IPS-15b (cell line): ENCODE measurements around the gene THRAP3.

Source experiments
- H3K27me3 ChIP-seq: one replicate; pipeline ENCODE4 v1.6.1; 2013; ENCODE audit warnings: low read length; ENCODE audit not compliant: control insufficient read depth, insufficient read depth
- H3K36me3 ChIP-seq: one replicate; pipeline ENCODE4 v1.6.1; 2013; ENCODE audit warnings: low read length; ENCODE audit not compliant: control insufficient read depth, insufficient read depth
- H3K4me1 ChIP-seq: one replicate; pipeline ENCODE4 v1.6.1; 2013; ENCODE audit warnings: mild to moderate bottlenecking, low read length; ENCODE audit not compliant: control insufficient read depth, insufficient read depth
- H3K4me3 ChIP-seq: one replicate; pipeline ENCODE4 v1.5.1; 2013; ENCODE audit warnings: low read depth, low read length
- H3K9ac ChIP-seq: one replicate; pipeline ENCODE4 v1.6.1; 2013; ENCODE audit warnings: low read depth, mild to moderate bottlenecking, low read length
- H3K9me3 ChIP-seq: one replicate; pipeline ENCODE4 v1.6.1; 2013; ENCODE audit warnings: mild to moderate bottlenecking, low read length; ENCODE audit not compliant: control insufficient read depth, insufficient read depth

Gene THRAP3

GRCh38 chr1:36327421-36328087 is 103.3 kb downstream of the THRAP3 start:
- Histone ChIP-seq H3K9me3 (no peaks in the 10 kb centered on the region), H3K36me3 (no peaks in the 10 kb centered on the region), H3K4me1 (no peaks in the 10 kb centered on the region), H3K4me3 (no peak overlapping the region), H3K27me3 (peaks cover 27% of the 10 kb centered on the region), H3K9ac (no peak overlapping the region)

GRCh38 chr1:36328088-36328480 is 103.8 kb downstream of the THRAP3 start:
- no peak overlapping the region for H3K9ac ChIP-seq
- no peaks in the 10 kb centered on the region for H3K4me1 ChIP-seq
- no peaks in the 10 kb centered on the region for H3K9me3 ChIP-seq
- no peak overlapping the region for H3K4me3 ChIP-seq
- peaks cover 27% of the 10 kb centered on the region for H3K27me3 ChIP-seq
- no peaks in the 10 kb centered on the region for H3K36me3 ChIP-seq

GRCh38 chr1:36328713-36329112 is 104.5 kb downstream of the THRAP3 start:
- peaks cover 26% of the 10 kb centered on the region for H3K27me3 ChIP-seq
- H3K4me1 ChIP-seq, result no peaks in the 10 kb centered on the region
- H3K36me3 ChIP-seq, result no peaks in the 10 kb centered on the region
- H3K9me3 ChIP-seq, result no peaks in the 10 kb centered on the region
- H3K9ac ChIP-seq, result no peak overlapping the region
- H3K4me3 ChIP-seq, result no peak overlapping the region

DNA sequence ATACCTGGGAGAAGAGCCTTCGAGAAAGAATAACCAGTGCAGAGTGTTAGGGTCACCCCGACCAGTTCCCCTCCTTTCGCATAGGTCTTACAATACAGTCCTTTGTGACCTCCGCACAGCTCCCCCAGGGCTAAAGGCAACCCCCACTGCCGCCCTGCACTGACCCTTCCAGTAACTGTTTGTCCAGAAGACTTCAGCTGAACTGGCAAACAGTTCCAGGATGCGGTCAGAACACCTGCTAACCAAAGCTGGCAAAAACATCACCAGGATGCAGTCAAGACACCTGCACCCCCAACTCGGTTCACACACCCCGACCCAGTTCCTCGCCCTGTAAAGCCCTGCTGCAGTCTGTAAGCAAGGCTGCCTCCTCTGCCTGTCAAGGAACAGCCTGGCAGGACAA is 105.6 kb downstream of the THRAP3 start:
- Histone ChIP-seq H3K9me3 (no peaks in the 10 kb centered on the region), H3K9ac (no peak overlapping the region), H3K27me3 (peaks cover 19% of the 10 kb centered on the region), H3K36me3 (no peaks in the 10 kb centered on the region), H3K4me1 (no peaks in the 10 kb centered on the region), H3K4me3 (no peak overlapping the region)

DNA sequence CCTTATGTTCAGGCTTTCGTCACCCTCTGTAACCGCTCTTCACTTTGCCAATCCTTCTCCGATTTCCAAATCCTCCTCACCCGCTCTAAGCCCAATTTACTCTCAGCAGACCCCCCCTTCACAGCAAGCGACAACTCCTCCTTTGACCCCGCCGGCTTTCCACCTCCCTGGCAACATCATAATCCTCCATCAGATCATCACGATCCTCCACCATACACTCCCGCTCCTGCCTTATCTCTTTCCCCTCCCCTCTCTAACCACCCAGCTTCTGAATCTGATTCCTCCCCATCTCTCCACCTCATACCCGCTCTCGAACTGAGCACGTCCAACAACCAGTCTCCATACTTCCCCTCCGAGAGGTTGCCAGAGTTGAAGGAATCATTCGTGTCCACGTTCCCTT is 106.7 kb downstream of the THRAP3 start:
- no peak overlapping the region for H3K4me3 ChIP-seq
- H3K36me3 ChIP-seq, result no peaks in the 10 kb centered on the region
- no peaks in the 10 kb centered on the region for H3K4me1 ChIP-seq
- H3K27me3 ChIP-seq, result peaks cover 13% of the 10 kb centered on the region
- no peak overlapping the region for H3K9ac ChIP-seq
- H3K9me3 ChIP-seq, result no peaks in the 10 kb centered on the region

DNA sequence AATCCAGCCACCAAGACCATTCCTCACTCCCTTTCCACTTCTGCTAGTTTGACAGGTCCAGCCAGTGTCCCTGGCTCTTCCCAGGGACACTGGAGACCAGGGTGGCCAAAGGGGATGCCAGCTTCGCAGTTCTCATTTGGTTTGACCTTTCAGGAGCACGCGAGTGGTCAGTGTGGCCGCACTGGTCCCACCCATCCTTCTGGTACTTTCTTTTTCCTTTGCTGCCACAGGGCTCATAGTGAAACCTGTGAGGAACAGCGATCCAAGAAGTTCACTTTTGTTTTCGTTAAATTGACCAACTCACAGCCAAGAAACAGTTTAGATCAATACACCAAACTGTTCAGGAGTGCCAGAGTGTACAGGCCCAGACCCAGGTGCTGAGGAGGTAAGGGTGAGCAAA is 113.6 kb downstream of the THRAP3 start:
- Histone ChIP-seq H3K9me3 (no peaks in the 10 kb centered on the region), H3K27me3 (peaks cover 4% of the 10 kb centered on the region), H3K9ac (no peak overlapping the region), H3K4me1 (no peaks in the 10 kb centered on the region), H3K36me3 (peaks cover 8% of the 10 kb centered on the region), H3K4me3 (no peak overlapping the region)

- no peak overlapping the region for H3K9ac ChIP-seq
- no peaks in the 10 kb centered on the region for H3K9me3 ChIP-seq
- no peaks in the 10 kb centered on the region for H3K4me1 ChIP-seq
- peaks cover 4% of the 10 kb centered on the region for H3K27me3 ChIP-seq
- no peak overlapping the region for H3K4me3 ChIP-seq
- H3K36me3 ChIP-seq, result peaks cover 19% of the 10 kb centered on the region
These were observed 115.0 kb downstream of the THRAP3 start for GRCh38 chr1:36339215-36339614.

GRCh38 chr1:36339615-36340014 is 115.4 kb downstream of the THRAP3 start:
- Histone ChIP-seq H3K4me1 (no peaks in the 10 kb centered on the region), H3K4me3 (no peak overlapping the region), H3K9me3 (no peaks in the 10 kb centered on the region), H3K27me3 (peaks cover 3% of the 10 kb centered on the region), H3K36me3 (peaks cover 19% of the 10 kb centered on the region), H3K9ac (no peak overlapping the region)

DNA sequence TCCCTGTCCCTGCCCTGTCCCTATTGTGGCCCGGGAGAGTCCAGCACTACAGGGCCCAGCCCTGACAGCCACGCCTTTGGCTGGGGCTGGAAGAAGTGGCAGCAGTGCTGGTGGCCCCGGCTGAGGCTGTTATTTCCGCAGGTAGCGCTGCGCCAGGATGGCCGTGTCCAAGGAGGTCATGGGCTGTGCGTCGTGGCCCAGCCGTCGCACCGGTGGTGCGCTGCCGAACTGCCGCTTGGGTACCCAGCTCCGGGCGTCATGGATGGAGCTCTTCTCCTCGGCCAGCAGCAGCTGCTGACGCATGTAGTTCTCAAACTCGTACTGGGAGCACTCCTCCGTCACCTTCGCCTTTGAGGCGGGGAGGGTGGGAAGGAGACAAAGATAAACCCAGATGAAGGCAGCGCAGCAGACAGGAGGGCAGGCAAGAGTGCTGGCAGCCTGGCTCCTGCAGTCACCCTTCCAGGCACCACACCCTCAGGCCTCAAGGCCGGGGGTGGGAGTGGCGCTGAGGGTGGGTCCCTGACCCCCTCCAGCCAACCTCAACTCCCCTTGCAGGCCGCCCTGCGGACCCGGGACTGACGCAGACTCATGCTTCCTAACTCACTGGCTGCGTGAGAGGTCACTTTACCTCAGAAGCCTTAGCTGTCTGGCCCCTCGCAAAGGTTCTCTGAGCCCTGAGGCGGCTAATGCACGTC is 117.5 kb downstream of the THRAP3 start:
- Histone ChIP-seq H3K9me3 (no peaks in the 10 kb centered on the region), H3K36me3 (peaks cover 33% of the 10 kb centered on the region), H3K27me3 (no peaks in the 10 kb centered on the region), H3K4me3 (no peak overlapping the region), H3K9ac (no peak overlapping the region), H3K4me1 (no peaks in the 10 kb centered on the region)

GRCh38 chr1:36342426-36343185 is 118.4 kb downstream of the THRAP3 start:
- no peak overlapping the region for H3K9ac ChIP-seq
- no peaks in the 10 kb centered on the region for H3K9me3 ChIP-seq
- H3K27me3 ChIP-seq, result no peaks in the 10 kb centered on the region
- peaks cover 38% of the 10 kb centered on the region for H3K36me3 ChIP-seq
- no peaks in the 10 kb centered on the region for H3K4me1 ChIP-seq
- H3K4me3 ChIP-seq, result no peak overlapping the region

DNA sequence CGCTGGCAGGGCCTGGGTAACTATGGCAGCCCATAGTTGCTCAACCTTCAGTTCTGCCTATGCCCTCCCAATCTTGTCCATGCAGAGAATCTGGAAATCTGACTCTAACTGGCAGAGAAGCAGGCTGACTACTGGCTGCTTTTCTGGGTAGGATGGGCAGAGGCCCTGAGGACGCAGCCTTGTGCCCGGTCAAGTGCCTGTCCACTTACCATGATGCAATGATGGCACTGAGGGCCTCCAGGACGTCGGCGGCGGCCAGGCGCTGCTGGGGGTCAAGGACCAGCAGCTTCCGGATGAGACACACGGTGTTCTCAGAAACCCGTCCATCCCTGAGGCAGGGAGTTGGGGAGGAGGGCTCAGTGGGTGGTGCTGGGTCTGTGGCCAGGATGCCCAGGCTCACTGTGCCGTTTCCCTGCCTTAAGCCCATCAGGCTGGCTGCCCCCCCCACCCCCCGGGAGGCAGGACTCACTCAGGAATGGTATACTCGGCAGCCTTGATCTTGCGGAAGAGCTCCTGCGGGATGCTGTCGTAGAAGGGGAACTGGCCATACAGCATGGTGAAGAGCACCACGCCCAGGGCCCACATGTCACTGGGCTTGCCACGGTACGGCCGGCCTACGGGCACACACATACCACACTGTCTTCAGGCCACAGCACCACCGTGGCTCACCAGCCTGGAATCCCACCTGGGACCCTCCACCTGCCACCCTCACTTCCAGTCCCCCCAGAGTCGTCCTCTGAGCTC is 119.6 kb downstream of the THRAP3 start:
- Histone ChIP-seq H3K9ac (no peak overlapping the region), H3K36me3 (peaks cover 45% of the 10 kb centered on the region)

More for the DNA sequence above, 119.6 kb downstream of the THRAP3 start:
- Histone ChIP-seq H3K4me3 (no peak overlapping the region), H3K9me3 (no peaks in the 10 kb centered on the region), H3K4me1 (no peaks in the 10 kb centered on the region), H3K27me3 (no peaks in the 10 kb centered on the region)
